SHP77 treated with DMSO at 0.1 percent for 48 hours (cell line): ENCODE data around the gene UPK3B.
"Not testable (repeated sequence)": the region's sequence is repeated elsewhere in the genome, so short reads cannot be mapped to it uniquely, and the experiment has no call there.

ENCODE experiments used
- DNase-seq: peaks from one replicate; lab custom pipeline; 2025; lab: John Stamatoyannopoulos, UW

The UPK3B gene

DNA sequence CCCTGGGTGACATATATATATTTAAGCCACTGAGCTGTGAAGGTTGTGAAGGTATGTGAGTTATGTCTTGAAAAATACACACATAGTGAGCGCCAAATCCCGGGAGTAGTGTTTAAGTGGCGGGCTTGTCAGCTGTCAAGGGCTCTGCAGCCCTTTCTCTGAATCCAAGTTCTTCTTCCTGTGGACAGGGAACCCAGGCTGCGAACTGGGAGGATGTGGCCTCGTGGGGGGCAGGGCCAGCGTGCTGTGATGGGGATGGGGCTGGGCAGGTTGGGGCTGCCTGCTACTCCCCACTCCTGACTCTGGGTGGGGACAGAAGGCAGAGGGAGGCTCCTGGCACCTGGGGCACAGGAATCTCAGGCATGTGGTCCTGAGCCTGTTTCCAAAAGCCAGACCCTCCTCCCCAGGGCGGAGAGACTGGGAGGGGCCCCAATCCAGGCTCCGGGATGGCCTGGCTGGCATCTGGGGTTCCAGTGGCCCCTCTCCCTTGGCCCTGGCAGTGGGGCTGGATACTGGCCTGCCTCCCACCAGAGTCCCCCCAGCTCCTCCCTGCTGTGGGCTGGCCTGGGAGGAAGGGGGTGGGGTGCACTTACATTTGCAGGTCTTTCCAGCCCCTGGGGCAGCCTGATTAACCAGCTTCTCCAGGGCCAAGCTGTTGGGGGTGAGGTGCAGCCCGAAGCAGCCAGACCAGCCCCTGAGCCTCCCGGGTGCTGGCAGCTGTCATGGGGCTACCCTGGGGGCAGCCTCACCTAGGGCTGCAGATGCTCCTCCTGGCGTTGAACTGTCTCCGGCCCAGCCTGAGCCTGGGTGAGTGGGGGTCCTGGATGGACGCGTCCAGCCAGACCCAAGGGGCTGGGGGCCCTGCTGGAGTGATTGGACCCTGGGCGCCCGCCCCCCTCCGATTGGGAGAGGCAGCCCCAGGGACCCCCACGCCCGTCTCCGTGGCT is at the start of gene UPK3B:
UPK3B (plus strand) TSS at position 622 of the 947 bp plus-strand sequence; CDS start at position 723, 101 bp downstream.
- DNase-seq: no peak

DNA sequence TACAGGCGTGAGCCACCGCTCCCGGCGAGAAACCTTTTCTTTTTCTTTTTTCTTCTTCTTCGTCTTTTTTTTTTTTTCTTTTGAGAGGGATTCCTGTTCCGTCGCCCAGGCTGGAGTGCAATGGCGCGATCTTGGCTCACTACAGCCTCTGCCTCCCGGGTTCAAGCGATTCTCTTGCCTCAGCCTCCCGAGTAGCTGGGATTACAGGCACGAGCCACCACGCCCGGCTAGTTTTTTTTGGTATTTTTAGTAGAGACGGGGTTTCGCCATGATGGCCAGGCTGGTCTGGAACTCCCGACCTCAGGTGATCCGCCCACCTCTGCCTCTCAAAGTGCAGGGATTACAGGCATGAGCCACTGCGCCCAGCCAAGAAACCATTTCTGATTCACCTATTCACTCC is 49.6 kb upstream of the UPK3B start:
- DNase-seq: not testable (repeated sequence)

DNA sequence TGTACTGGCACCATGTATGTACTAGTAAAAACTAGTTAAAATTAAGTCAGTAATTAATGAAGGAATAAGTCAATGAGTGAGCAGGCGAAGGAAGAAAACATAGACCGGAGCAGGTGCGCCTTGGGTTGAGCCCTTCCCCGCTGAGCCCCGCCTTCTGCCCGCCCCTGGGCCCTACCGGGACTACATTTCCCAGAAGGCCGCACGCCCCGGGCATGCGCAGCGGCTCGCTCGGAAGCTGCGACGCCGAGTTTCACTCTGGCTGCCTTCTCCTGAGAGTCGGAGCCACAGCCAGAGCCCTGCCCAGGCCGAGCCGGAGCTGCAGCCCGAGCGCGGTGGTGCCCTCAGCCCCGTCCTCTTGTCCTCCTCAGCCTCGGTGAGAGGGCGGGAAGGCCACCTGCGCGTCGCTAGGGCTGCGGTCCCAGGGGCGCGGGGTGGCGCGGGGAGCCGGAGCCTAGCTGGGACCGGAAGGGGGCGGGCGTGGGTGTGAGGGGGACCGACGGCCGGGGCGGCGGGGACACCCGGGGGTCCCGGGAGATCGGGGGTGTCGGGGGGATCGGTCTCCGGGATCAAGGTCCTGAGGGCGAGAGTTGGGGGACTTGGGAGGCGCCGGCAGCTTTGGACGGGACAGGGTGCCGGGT is 48.8 kb upstream of the UPK3B start, which contains the start of gene DTX2:
DTX2 (plus strand) TSS at position 246 of the 638 bp plus-strand sequence. CDS start 18,801 bp downstream, outside the sequence.
- DNase-seq: not testable (repeated sequence)

DNA sequence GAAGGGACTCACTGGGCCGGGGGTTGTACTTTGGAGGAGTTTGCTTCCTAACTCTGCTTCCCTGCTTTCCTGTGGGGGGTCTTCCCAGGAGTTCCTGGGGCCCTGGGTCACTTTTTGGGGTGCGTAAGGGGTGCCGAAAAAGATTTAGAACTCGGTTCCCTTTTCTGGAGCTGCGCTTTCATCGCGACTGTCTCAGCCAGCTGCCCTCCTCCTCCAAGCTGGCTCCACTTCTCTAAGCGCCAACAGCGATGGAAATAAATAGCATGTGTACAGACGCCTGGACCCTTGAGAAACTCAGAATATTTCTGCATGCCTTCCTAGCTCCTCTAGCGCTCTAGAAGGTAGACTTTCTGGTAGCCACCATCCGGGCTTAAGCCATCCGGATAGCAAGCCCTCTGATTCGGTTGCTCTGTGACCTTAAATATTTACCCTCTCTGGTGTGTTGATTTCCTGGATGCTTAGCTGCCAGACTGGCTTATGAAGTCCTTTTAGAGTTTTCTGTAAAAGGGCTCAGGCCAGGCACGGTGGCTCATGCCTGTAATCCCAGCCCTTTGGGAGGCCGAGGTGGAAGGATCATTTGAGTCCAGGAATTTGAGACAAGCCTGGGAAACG is 48.0 kb upstream of the UPK3B start:
- DNase-seq: not testable (repeated sequence)

DNA sequence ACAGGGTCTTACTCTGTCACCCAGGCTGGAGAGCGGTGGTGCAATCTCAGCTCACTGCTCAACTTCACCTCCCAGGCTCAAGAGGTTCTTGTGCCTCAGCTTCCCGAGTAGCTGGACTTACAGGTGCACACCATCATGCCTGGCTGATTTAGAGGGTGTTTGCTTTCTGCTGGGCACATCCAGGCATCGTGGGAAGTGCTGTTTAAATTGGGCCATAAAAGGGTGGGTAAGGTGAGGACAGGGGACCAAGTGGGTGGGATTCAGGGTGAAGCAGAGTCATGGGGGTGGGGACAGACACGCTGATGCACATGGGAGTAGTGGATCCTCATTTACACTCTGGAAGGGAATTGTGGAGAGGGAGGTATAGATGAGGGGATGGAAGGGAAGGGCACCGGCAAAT is 45.4 kb upstream of the UPK3B start:
- not testable (repeated sequence) for DNase-seq

DNA sequence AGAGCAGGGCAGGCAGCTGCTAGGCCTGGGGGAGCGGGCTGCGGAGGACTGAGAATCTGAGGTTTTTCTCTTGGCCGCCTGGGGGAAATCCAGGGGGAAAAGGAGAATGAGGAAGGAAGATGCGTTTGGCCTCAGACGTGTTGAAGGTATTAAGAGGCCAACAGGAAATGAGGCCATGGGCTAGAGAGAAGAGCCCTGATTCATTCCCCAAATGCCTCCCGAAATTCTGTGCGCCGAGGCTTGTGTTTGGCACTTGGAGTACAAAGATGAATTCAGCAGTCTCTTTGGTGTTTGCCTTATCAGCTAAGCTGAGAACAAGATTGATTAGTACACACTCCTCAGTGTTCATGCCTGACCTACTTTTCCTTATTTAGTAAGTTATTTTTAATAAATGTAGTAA is 44.4 kb upstream of the UPK3B start:
- not testable (repeated sequence) for DNase-seq

DNA sequence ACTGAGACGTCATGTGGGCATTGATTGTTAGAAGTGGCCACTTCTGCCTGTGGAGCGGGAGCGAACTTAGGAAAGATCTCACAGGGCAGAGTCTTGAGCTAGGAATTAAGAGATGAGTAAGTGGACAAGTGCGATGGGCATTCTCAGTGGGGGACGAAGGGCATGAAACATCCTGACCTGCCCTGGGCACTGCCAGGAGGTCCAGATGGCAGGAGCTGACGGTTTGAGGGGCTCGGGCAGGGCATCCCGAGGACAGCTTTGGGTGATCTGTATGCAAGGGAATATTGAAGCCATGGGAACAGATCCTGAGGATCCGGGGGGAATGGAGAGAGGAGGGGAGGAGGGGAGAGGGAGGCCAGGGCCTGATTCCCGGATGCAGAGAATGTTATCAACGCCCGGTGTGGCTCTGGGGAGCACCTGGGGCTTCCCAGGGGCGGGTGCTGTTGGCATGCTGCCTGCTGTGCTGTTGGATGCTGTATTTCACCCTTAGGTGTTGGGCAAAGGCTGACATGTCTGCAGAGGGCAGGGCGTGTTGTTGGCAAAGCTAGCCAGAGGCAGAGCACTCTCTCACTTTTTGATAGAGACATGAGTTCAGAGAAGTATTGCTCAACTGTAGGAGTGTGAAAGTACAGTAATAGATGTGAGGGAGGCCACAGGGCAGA is 42.5 kb upstream of the UPK3B start:
- DNase-seq: not testable (repeated sequence)

DNA sequence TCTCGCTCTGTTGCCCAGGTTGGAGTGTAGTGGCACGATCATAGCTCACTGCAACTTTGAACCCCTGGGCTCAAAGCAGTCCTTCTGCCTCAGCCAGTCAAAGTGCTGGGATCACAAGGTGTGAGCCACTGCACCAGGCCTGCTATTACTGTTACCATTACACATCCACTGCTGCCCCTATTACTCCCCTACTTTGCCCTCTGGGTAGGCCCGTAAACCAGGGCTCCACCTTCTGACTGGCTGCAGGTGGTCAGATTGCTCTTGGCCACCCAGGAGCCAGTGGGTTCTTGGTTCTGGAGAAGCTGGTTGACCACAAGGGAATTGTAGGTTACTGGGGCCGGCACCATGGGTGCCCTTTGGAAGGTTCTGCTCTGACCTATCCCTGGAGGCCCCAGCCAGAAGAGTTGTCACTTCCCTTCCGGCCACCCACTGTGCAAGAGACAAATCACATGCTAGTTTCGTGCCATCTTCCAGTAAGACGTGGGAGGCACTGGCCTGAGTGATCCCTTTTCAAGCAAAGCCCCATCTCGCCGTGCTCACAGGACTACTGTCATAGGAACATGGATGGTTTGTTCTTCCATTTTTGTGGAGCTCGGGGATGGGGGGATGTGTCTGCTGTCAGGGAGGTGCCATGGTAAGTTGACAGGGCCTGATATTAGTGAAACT is 38.7 kb upstream of the UPK3B start:
- DNase-seq: not testable (repeated sequence)

DNA sequence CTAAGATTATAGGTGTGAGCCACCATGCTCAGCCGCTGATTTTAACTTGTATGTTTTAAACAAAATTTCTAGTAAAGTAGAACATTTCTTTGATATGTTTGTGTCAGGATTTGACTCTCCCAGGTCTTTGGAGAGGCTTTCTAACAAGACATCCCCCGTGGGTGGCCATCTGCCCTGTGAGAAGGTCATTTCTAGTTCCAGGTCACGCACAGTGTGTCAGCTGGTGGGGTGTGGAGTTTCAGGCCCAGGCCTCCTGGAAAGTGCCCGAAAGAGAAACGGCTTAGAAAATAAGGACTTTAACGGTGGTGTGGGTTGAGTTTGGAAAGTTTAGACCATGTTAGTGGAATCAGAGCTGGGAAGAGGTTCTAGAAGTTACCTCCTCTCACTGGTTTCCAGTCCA is 37.3 kb upstream of the UPK3B start:
- not testable (repeated sequence) for DNase-seq

DNA sequence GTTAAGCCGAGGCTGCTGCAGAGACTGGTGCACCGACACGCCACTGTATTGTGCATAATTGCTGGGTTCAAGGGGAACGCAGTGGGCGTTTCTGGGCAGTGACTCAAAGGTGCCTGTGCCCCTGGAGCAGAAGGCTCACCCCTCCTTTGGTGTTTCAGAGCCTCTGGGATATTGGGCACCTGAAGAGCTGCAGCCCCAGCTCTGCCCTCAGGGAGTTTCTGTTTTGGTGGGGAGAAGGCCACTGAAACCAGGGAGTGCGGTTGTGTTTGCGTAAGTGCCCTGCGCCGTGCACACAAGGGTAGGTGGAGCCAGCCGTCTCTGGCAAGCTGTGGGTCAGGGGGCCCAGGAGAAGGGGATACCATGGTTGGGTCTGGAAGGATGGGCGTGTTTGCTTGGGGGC is 34.1 kb upstream of the UPK3B start:
- DNase-seq: not testable (repeated sequence)

DNA sequence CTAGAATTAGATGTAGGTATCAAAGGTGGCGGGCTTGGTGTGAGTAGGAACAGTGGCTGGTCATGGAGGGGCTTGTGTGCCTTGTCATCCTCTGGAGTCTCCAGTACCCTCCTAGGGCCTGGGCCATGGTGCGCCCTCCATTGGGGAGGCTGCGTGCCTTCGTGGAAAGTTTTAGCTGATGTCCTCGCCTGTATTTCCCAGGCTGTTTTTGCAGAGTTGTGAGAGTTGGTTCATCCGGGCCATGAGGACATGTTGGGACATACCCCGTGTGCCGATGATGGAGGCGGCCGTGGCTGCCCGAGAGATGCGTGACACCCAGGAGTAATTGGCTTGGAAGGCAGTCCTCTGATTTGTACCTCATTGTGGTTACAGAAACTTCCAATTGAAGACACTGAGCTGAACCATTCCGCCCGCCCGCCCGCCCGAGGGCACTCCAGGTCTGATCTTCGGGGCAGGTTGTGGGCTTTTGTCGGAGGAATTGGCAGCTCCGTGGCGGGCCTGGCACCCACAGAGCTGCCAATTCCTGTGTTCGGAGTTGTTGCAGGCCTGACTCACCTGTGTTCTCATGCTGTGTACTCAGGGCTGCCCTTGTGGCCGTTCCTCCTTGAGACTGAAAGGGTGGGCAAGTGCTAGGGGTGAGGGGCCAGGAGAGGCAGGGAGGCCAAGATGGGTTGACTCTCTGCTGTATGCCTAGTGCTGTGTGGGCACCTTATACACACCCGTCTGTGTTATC is 33.4 kb upstream of the UPK3B start:
- not testable (repeated sequence) for DNase-seq

DNA sequence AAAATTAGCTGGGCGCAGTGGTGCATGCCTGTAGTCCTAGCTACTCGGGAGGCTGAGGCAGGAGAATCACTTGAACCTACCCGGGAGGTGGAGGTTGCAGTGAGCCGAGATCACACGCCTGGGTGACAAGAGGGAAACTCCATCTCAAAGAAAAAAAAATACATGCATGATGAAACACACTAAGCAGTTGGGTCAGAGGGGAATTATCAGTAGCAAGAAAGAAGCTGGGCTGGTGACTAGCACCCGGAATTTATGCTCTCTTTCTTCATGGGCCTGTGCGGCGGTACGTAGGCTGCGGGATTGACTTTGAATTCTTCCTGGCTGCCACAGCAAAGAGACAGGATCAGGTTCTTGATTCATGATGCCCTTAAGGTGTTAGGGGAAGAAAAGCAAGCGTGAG is 30.7 kb upstream of the UPK3B start:
- DNase-seq: not testable (repeated sequence)

DNA sequence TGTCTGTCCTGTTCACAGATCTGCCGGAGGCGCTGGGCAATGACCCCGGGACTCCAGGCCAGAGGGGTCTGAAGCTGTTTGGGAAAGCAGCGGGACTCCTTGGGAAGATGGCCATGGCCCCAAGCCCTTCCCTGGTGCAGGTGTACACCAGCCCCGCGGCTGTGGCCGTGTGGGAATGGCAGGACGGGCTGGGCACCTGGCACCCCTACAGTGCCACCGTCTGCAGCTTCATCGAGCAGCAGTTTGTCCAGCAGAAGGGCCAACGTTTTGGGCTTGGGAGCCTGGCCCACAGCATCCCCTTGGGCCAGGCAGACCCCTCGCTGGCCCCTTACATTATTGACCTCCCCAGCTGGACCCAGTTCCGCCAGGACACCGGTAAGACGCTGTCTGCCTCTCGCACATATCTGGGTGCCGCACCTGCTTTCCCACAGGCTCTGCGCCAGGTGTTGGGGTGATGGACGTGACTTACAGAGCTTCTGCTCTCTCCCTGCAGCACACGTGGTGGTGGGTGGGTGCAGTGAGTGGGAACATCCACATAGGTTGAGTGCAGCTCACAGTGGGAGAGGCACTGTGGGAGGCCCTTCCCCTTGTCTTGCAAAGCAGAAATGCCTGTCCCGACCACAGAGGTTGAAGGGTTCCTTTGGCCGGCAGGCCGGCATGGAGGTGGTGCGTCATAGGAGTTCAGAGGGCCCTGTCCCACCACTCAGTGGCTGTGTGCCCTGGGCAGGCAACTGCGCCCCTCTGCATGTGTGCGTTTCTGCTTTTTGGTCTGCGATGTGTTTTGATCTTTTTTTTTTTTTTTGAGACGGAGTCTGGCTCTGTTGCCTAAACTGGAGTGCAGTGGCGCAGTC is 29.7 kb upstream of the UPK3B start:
- not testable (repeated sequence) for DNase-seq

DNA sequence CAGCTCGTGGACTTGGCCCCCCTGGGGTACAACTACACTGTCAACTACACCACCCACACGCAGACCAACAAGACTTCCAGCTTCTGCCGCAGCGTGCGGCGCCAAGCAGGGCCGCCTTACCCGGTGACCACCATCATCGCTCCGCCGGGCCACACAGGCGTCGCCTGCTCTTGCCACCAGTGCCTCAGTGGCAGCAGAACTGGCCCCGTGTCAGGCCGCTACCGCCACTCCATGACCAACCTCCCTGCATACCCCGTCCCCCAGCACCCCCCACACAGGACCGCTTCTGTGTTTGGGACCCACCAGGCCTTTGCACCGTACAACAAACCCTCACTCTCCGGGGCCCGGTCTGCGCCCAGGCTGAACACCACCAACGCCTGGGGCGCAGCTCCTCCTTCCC is 27.7 kb upstream of the UPK3B start:
- not testable (repeated sequence) for DNase-seq

DNA sequence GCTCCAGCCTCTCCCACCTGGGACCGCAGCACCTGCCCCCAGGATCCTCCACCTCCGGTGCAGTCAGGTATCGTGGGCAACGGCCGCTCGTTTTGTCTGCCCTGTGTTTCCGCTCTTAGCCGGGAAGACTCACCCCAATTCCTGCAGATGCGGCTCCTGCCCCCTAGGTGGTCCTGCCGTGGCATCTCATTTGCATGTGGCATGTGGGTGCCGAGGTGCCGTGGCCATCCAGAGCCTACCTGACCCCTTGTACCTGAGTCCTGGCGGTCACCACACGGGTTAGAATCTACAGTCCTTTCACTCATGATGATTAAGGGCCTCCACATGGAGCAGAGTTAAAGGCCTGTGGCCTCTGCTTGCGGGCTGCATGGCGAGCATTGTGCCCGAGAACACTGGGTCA is 27.3 kb upstream of the UPK3B start:
- DNase-seq: not testable (repeated sequence)

DNA sequence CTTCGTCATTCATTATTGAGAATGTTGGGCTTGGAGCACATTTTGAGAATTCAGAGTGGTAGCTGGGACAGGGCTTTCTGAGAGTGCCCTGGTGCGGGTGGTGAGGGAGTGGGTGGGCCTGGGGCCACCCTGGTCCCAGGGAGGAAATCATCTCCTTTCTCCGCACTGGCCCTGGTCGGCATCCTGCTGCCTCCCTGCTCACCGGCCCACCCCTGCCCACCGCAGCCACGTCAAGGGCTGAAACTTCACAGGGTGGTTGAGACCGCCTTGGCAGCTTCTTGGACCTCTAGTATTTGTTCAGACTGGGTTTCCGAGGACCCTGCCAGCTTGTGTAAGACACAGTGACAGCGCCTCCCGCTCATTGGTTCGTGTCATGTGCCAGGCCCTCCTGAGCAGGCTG is 25.9 kb upstream of the UPK3B start:
- DNase-seq: not testable (repeated sequence)

DNA sequence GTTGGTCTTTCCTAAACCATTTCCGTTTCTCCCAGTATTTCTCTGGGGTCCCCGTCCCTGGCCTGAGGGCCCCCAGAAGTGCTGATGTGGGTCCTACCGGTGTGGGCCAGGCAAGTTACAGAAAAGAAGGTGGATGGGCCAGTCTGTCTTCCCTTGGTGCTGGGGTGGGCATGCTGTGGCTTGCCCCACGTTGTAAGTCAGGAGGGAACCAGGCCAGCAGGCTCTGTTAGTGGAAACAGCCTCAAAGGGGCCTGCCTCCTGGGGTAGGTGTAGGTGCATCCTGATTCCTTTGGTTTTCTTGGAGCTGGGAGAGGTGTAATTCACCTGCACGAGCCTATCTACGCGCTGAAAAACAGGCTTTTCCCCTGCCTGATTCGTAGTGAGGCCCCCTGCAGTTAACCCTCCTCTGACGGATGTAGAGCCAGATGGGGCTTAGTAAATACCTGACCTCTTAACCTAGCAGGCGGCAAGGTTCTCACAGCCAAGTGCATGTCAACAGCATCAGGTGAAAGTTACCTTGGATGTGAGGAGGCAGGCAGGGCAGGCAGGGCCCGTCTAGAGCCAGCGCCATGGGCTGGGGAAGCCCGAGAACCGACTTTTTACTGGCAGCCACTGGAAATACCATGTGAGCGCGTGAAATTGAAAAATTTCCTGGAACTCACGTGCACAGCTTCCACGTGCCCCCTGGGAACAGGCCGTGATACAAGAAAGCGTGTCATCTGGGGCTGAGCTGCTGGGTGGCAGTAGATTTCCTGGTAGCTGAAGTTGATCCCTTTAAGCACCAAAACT is 24.3 kb upstream of the UPK3B start:
- DNase-seq: not testable (repeated sequence)

DNA sequence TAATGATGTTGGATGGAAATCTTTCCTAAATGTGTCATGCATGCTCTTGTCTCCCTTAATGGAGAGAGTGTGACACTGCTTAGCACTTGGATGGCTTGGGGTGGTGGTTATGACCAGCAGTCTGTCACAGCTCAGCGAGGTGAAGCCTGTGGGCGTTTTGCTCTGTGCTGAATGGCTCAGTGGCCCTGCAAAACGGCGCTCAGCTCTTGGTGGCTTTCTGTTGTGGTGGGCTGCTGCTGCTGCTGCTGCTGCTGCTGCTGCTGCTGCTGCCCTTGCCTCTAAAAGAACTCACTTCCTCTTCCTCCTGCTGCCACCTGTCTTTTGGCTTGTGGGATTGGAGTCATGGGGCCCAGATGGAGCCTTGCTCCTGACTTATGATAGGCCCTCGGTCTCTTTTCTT is 23.7 kb upstream of the UPK3B start:
- not testable (repeated sequence) for DNase-seq

DNA sequence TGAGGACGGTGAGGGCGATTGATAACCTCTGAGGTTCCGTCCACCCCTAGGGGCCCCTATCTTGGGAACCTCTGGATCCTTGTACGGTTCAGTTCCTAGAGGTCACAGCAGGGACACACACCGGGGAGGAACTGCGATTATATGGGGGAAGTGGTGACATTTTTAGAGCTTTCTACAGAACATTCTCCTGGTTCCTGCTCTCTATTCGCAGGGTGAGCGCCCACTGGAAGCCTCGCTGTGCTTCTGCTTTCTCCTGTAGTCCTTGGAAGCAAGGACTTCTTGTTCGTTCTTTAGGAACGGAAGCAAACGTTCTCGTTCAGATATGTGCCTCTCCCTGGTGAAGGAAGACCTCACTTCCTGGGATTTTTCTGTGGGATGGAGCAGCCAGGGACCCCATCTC is 22.4 kb upstream of the UPK3B start:
- DNase-seq: not testable (repeated sequence)
